ENCODE results near the gene NPTN.

NPTN gene

GRCh38 chr15:73631915-73632669, 1.1 kb downstream of the NPTN start:
- DNase-seq (ENCODE audit: low read depth in 2 of 2): no peak

GRCh38 chr15:73630921-73631362, 2.2 kb downstream of the NPTN start:
- no peak for DNase-seq (ENCODE audit: low read depth in 2 of 2)

DNA sequence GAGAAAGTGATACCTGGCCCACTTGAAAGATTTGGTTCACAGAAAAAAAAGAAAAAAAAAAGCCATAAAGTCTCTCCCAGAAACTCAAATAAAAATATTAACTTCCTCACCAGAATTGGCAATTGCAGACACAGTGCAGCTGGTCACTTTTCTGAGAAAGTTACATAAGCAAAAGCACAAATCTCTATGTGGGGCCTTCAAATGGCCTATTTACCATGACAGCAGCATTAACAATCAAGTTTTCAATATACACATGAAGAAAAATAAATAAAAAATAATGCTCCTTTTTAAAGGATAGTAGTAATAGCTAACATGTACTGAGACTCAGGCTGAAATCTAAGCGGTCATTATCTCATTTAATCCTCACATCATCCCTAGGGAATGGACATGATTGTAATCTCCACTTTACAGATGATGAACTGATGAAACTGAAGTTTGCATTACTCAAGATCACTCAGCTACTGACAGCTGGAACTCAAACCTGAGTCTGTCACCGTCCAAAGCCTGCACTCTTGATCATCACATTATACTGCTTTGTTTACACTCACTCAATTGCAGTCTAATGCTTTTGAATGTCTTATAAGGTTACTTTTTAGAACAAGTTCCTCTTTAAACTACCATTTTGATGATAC, 3.3 kb downstream of the NPTN start:
- DNase-seq (ENCODE audit: low read depth in 2 of 2): no peak

- no peak for DNase-seq (ENCODE audit: low read depth in 2 of 2)
Observed at GRCh38 chr15:73628976-73629797, 4.0 kb downstream of the NPTN start.

DNA sequence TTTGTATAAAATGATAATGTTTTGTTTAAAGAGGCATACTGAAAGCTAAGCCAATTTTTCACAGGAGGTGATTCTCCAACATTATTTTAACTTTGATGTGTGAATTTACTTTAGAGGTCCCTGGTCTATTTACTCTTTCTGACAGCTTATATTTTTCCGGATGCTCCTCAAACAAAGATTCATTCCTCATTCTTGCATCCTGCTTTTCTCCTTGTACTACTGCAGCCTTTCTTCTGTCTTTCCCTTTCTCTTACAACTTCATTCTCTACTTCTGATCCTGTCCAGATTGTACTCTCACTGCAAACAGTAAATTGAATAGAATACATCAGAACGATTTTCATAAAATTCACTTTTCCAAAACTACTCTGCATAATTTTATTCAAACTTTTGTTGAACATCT, 5.1 kb downstream of the NPTN start:
- no peak for DNase-seq (ENCODE audit: low read depth in 2 of 2)

DNA sequence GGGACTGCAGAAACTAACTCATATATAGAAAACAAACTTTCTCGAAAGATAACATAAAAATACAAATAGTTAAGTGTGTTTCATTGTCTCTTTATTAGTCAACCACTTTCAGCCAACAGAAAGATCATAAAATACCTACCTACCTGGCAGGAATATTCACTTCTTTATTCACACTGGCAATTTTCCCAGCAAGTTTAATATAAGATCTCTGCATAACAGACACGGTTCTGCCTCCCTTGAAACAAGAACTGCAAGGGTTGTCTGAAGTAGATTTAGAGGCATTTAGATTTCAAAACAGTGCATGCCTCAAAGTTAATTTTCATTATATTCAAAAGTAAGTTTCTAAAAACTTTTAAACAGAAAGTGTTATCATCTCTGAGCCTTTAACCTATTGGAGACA, 7.1 kb downstream of the NPTN start:
- no peak for DNase-seq (ENCODE audit: low read depth in 2 of 2)

DNA sequence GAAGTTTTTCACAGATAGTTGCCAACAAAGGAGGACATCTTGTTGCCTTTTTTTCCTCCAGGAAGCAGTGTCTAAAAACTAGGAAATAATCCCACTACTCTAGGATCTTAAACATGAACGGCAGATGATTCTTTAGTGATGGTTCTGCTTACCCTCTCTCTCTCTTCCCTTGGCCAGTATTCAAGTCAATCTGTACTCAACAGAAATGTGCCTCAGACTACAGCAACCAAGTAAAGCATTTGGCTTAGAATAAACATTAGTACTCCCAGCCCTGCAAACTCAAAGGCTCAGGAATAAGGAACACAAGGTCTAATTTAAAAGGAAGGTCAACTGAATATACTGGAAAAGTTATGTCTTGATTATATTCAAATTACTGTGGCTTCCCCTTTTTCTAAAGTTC, 8.7 kb downstream of the NPTN start:
- DNase-seq (ENCODE audit: low read depth in 2 of 2): no peak

GRCh38 chr15:73621286-73621826, 11.8 kb downstream of the NPTN start:
- DNase-seq (ENCODE audit: low read depth in 2 of 2): no peak

GRCh38 chr15:73620078-73620477, 13.1 kb downstream of the NPTN start:
- DNase-seq (ENCODE audit: low read depth in 2 of 2): no peak

GRCh38 chr15:73617913-73618312, 15.3 kb downstream of the NPTN start:
- no peak for DNase-seq (ENCODE audit: low read depth in 2 of 2)

DNA sequence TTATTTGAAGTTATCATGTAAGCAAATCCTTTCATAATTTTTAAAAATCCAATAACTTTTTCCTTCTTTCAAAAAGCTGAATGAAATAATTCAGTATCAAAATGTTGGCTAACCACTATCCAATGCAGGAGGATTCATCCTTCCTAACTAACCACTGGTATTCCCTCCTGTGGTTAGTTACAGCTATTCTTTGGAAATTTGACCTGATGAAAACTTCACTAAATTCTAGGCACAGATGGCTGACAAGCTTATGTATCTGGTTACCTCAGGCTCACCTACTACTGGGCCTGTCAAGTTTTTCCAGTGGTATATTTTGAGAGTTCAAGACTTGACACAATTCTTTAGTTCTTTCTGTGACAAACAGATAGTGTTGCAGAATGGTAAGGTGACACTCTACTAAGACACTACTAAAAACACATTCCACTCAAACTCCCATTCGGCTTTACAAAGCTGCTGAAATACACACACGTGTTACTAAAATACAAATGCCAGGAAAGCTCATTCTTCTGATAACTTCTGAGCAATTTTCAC, 15.8 kb downstream of the NPTN start:
- DNase-seq (ENCODE audit: low read depth in 2 of 2): no peak

DNA sequence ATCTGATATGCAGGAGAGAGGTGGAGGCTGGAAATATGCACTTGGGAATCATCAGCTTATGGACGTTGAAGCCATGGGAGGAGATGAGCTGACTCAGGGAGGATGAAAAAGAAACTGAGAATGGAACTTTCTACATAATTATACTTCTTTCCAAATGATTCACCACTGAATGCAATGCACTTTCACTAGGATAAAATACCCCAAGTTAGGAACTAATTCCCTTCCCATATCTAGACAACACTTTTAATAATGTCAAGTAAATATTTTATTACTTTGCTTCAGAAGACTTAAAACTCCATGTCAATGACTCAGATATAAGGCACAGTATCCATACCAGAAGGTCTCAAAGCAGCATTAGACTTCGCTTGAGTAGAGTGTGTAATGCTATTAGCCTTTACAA, 24.2 kb downstream of the NPTN start:
- peak; percentile 66 to 67 for DNase-seq (ENCODE audit: low read depth in 2 of 2)

- DNase-seq (ENCODE audit: low read depth in 2 of 2): no peak
Observed at GRCh38 chr15:73608475-73608874, 24.7 kb downstream of the NPTN start.

DNA sequence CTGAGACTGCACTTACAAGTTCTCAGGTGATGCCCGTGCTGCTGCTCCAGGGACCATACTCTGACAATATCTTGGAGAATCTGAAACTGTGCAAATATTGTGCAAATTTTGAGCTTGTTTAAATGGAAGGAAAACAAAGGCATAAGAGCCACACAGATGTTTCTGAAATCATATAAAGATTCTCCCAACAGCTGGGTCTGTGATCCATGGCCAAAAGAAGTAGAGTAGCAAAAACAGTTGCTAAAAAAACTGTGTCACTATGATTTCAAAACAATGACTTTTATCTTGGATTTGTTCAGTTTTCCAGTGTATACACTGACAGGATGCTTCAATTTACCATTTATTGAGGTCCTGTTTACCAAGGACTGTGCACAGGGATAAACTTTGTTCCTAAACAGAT, 25.3 kb downstream of the NPTN start:
- DNase-seq (ENCODE audit: low read depth in 2 of 2): no peak

GRCh38 chr15:73607405-73607804, 25.8 kb downstream of the NPTN start:
- no peak for DNase-seq (ENCODE audit: low read depth in 2 of 2)

GRCh38 chr15:73605759-73606436, 27.3 kb downstream of the NPTN start:
- no peak for DNase-seq (ENCODE audit: low read depth in 2 of 2)

DNA sequence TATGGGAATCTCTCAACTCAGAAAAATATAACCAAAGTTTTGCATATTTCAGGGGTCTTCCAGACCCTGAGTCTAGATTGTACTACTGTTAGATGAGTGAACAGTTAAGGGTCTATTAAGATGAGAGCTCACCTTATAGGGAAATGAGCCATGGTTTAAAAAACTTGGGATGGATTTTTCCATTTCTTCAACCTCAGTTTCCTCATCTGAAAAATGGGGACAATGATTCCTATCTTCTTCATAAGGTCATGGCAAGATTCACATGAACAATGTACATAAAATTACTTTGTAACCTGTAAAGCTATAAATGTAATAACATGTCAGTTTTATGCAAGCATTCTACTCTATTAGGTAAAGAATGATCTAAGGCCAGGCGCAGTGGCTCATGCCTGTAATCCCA, 28.7 kb downstream of the NPTN start:
- DNase-seq (ENCODE audit: low read depth in 2 of 2): no peak

DNA sequence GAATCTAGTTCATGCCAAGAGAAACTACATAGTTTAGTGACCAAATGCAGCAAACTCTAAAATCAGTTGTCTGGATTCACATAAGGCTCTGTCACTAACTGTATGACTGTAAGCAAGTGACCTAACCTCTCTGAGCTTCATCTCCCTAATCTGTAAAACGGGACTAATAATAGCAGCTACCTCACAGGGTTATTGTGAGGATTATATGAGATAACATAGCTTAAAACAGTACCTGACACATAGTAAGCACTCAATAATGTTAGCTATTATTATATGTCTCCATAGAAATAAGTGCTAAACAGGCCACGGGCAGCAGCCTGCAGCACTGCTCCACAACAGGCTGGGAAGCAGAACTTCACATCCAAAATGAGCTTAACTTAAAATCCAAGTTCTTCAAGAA, 30.2 kb downstream of the NPTN start:
- no peak for DNase-seq (ENCODE audit: low read depth in 2 of 2)

GRCh38 chr15:73602446-73602843, 30.7 kb downstream of the NPTN start:
- no peak for DNase-seq (ENCODE audit: low read depth in 2 of 2)

GRCh38 chr15:73601451-73602445, 31.4 kb downstream of the NPTN start:
- peak in 1 of 2 experiments; percentile 39 for DNase-seq (ENCODE audit: low read depth in 2 of 2)

Data from fibroblast of skin of left quadriceps (primary cell).